ENCODE measurements around the gene ROBO4.

GRCh38 chr11:124842305-124842704 lies 55.4 kb downstream of the ROBO4 start:
- TF ChIP-seq CTCF (IDR thresholded peaks at IDR 0.05): no peak
- TF ChIP-seq POLR2A (IDR thresholded peaks at IDR 0.05): no peak
